Fibroblast of skin of scalp (primary cell): ENCODE results near the gene POGZ.
"Not testable (repeated sequence)": the region's sequence is repeated elsewhere in the genome, so short reads cannot be mapped to it uniquely, and the experiment has no call there.

Source experiments
- DNase-seq: peaks from one replicate; pipeline ENCODE4 v3.0.0-alpha.2; 2013

The POGZ gene

DNA sequence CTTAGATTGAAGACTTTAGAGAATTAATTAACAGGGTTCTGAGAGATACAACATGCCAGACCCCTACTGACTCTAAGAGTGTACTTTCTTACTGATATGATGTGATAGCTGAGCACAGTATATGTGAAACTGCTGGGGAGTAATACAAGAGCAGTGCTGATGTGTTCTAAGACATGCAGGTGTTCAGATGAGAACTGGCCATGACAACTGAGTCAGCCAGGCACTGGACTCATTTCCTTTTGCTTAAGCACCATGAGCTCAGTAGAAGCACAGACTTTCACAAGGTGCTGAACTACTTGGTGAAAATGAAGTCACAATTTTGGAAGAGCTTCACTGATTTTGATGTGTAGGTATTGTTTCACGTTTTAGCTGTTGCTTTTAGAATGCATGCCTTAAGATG lies 15.9 kb upstream of the POGZ start:
- no peak for DNase-seq

DNA sequence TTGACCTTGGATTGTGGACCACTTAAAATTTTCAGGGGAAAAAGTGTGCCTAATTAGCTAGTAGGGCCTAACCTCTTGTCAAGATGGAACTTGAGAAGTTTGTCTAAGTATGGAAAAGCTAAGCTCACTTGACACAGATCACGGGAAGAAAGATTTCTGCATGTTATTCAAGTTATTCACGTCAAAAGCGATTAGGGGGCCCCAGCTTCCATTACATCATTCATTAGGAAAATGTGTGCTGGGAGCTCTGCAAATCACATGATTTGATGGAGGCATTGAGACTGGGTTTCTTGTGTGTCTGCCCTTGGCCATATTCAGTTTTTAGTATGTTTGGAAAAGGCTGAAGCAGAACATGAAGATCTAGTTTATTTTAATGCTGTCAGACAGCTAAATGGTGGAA lies 15.5 kb upstream of the POGZ start:
- DNase-seq = no peak

DNA sequence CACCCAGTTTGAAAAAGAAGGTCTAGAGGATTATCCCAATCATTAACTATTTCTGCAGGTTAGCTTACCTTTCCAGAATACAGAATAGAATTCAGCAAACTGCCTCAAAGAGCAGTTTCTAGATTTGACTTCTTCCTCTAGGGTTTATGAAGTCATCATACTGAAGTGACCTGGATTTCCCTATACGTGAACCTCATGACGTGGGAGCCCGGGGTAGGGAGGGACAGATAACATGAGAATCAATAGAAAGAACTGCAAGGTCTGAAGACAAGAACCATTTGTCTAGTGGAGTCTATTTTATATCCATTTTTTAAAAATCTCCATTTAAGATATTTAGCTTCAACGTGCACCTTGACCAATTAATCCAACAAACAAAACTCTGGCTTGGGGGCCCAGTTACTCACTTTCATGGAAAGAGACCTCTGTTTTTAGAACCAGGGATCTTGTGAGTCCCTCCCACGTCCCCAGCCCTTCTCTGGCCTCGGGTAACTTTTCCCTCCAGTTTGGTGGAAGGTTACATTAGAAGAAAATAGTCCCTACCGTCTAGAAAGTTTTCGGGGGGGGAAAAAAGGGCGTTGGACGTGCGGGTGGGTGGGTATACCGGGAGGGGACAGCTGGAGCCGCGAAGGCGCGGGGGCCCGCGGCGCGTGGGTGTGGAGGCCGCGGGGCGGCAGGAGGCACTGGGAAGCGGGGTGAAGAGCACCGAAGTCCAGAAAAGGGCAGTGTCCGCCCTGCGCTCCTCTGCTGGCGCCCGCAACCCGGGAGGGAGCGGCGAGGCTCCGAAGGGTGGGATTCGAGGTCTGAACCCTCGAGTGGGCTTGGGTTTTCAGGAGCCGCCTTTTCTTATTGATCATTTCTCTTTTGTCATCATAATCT lies 13.8 kb upstream of the POGZ start:
- DNase-seq = peak; percentile 66

DNA sequence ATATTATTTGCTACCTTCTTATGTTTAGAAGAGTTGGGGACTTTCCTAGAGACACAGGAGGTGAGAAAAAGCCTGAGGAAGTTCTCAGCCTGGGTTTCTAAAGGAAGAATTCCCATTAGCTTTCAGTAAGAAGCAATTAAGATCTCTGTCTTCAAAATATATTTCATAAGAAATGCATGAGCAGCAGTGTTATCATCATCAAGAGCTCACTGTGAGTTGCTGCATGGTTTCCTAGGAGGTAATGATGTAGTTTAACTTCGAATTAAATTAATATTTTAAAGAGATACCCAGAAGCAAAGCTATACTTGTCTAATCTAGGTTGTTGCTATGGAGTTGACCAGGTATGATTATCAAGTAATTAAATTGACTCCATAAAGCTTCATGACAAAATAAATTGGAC lies 5.7 kb upstream of the POGZ start:
- DNase-seq = no peak

DNA sequence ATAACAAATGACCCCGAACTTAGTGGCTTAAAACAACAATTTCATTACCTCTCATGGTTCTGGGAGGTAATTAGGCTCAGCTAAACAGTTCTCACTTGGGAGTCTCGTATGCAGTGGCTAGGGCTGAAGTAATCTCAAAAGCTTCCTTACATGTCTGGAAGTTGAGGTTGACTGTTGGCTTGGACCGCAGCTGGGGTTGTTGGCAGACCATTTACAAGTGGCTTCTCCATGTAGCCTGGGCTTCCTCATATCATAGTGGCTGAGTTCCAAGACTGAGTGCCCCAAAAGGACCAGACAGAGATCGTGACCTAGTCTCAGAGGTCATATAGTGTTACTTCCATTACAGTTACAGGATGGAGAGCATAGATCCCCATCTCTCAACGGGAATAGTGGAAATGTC lies 2.4 kb upstream of the POGZ start:
- no peak for DNase-seq

DNA sequence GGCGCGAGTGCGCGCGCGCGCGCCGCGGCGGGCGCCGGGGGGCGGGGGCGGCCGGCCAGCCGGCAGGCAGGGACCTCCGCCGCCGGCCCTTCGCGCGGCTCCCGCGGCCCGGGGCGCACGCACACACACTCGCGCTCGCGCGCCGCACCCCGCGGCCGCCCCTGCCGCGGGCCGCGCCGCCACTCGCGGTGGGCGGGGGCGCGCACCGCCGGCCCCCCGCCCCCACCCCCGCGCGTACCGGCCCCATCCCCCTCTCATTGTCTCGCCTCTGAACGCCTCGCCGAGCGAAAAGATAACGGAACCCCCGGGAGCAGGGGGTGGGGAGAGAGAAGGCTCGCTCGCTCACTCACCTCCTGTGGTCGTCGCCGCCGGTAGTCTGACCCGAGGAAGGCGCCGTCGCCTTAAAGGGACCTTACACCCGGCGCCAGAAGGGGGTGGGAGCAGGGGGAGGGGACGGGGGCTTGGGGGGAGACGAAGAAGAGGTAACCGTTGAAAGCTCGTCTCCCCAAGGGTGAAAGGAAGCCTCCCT lies 428 bp downstream of the POGZ start:
- peak; percentile 81 for DNase-seq

DNA sequence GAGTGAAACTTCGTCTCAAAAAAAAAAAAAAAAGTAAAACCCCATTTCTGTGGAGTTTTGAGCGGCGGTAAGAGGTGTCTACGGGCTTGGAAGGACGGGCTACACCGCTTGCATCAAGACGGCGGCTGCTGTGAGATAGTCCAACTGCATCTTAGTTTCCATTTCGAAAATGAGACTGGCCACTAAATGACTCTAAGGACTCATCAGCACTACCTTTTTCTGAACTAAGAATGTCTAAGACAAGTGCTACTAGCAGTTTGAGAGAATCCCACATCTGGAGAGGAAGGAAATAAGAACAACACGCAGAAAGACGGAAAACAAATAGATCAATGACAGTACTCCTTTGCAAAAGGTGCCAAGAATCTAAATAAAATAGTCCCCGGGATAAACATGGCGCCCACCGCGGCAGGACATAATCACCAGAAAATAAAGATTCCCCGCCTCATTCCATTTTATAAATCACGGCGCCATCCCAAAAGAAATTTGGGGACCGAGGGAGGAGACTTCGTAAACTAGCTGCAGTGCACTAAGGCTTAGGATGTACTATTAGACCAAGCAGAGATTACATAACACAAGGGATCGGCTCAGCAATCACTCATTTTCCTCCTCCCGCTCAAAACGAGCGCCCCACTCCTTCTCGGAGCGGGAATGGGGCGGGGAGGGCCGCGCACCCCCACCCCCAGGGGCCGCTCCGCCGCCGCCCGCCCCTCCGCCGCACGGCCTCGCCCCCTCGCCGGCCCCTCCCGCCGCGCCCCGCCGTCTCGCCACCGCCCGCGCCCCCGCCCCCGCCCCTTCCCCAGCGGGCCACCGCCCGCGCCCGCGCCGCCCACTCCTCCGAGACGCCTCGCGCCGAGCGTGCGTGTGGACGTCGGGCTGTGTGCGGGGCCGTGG lies 1.1 kb downstream of the POGZ start:
- DNase-seq = peak; percentile 93

DNA sequence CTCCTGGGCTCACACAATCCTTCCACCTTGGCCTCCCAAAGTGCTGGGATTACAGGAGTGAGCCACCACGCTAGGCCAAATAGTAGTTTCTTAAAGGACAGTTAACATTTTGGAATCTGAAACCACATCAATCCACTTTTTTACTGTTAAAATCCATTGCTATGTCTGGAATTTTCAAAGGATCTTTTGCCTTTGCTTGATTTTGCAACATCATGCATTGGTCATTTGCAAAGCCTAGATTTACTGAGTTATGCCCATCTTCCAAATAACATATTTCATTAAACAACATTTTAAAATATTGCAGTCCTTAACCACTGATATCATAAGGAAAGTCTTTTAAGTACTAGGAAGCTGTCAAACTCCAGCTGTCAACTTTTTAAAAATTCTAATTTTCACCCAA lies 3.3 kb downstream of the POGZ start:
- DNase-seq = no peak

DNA sequence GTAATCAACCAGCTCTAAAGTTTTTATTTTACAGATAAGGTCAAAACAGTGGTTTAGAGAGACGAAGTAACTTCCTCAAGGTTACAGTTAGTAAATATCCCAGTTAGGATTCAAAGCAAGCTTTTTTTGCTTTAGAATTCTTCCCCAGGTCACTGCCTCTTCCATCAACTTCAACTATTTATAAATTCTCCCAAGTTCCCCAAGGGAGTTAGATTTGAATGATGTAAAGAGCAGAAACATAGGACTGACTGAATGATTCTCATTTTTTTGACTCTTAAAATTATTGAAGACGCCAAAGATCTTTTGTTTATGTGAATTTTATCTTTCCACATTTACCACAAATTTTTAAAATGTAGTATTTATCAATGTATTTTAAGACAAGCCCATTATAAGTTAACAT lies 4.1 kb downstream of the POGZ start:
- DNase-seq = peak; percentile 82

DNA sequence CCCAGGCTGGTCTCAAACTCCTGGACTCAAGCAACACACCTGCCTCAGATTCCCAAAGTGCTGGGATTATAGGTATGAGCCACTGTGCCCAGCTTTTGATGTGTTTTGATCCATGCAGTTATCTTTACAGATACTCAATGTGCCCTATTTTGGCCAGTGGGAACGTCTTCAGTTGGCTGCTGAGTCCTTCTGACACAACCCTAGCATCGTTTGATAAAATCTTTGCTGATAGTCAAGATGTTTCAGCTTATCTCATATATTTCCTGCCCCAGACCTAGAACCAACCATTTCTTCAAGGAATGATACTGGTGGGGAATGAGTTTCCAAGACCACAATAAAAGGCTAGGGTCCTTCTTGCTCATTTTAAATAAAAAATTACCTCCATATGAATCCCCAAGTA lies 11.6 kb downstream of the POGZ start:
- no peak for DNase-seq

DNA sequence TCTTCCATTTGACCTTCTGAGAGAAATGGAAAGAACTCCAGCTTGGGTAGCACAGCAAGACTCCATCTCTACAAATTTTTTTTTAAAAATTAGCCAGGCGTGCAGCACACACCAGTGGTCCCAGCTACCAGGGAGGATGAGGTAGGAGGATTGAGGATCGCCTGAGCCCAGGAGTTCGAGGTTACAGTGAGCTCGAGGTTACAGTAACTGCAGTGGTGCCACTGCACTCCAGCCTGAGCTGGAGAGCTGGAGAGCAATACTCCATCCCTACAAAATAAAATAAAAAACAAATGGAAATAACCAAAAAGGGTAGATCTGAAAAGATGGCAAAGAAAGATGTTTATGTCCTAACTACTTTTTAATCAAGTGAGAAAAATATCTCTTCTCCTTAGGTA lies 14.5 kb downstream of the POGZ start:
- no peak for DNase-seq

DNA sequence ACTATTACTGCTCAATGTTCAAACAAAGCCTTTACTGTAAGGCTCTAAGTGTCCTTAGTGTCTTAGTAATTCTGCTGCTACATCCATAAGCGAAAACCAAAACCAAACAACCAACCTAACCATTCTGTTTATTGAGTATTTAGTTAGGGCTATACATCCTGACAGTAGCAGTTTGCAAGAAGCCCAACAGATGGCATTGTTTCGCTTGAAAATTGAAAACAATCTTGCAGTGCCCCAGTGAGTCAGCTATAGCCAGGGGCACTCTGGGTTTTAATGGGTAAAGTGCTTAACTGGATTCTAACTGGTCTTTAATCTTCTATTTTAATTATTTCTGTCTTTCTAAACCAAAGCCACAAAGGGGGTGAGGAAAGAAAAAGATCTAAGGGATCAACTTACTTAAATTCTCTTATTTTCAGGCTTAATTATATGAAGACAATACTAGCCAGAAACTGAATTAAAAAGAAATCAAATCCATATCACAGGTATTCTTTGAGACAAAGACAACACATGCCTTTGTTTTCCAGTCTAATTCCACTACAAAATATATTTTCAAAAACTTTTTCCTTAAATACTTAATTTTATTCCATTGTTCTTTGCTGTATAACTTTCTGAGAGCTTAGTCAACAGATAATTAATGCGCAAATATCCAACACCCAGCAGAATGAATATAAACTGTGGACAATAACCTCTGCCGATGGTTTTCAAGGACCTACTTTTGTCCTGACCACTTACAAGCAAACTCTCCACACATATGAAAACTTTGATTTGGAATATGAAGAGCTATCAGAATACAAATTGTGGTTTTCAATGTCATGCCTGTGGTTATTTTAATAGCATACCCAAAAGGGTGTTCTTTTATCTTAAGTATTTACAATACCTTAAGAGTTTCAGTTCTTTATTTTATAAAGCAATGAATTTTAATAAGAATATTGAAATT lies 15.2 kb downstream of the POGZ start:
- DNase-seq = peak; percentile 80

DNA sequence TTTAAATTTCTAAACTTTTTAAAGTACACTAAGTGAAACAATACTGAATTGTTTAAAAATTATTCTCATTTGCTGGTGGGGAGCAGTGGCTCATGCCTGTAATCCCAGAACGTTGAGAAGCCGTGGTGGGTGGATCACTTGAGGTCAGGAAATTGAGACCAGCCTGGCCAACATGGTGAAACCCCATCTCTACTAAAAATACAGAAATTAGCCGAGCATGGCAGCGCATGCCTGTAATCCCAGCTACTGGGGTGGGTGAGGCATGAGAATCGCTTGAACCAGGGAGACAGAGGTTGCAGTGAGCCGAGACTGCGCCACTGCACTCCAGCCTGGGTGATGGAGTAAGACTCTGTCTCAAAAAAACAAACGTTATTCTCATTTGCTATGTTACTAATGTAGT lies 21.9 kb downstream of the POGZ start:
- DNase-seq = not testable (repeated sequence)

DNA sequence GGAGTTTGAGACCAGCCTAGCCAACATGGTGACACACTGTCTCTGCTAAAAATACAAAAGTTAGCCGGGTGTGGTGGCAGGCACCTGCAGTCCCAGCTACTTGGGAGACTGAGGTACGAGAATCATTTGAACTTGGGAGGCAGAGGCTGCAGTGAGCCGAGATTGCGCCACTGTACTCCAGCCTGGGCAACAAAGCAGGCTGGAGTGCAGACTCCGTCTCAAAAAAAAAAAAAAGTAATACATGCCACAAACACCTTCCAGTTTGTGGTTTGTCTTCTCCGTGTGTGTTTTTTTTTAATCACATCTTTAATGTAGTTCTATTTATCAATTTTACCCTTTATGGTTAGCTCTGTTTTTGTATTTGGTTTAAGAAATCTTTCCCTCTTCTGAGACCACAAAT lies 22.3 kb downstream of the POGZ start:
- DNase-seq = no peak

DNA sequence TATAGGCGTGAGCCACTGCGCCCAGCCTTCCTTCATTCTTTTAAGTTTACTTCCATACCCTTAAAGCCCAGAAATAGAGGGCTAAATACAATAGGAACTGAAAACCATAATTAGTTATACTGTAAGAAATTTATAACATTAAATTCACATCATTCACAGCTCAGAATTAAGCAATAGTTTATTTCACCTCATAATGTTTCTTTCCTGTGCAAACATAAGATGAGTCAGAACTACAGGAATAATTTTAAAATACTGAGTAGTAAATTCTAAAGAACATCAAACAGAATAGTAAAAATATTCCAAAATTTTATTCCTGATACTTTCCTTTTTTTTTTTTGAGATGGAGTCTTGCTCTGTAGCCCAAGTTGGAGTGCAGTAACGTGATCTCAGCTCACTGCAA lies 24.1 kb downstream of the POGZ start:
- no peak for DNase-seq

DNA sequence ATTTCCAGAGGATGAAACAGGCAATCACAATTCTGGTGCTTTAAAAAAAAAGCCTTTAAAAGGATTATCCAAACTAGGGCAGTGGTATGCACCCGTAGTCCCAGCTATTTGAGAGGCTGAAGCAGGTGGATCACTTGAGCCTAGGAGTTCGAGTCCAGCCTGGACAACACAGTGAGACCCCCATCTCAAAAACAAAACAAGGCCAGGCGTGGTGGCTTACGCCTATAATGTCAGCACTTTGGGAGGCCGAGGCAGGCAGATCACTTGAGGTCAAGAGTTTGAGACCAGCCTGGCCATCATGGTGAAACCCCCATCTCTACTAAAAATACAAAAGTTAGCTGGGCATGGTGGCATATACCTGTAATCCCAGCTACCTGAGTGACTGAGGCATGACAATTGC lies 25.5 kb downstream of the POGZ start:
- not testable (repeated sequence) for DNase-seq

DNA sequence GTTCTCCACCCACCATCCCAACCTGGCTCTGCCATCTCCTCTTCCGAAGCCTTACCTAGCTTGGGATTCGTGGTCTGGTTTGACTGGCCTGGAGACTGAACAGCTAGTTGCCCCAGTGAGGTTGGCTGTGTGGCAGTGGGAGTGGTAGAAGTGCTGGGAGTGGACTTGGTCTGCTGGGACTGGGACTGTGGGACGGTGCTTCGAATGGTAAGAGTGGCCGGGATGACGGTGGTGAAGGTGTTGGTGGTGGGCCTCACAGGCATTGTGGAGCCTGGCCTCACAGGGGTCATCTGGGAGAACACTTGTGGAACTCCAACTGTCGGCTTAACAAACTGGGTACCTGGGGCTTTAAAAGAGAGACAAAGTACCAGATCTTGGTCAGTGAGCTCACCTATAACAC lies 31.2 kb downstream of the POGZ start:
- no peak for DNase-seq

DNA sequence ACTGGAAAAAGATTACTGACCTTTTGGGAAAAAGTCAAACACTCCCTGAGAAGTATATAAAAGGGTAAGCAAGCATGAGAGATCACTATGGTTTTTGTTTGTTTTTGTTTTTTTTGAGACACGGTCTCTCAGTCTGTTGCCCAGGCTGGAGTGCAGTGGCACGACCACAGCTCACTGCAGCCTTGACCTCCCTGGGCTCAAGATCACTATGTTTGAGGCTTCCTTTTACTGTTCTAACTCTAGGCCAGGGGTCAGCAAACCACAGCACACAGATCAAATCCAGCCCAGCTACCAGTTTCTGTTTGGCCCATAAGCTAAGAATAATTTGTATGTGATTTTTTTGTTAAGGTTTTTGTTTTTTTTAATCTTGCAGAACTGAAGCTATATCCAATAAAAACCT lies 34.2 kb downstream of the POGZ start:
- no peak for DNase-seq

DNA sequence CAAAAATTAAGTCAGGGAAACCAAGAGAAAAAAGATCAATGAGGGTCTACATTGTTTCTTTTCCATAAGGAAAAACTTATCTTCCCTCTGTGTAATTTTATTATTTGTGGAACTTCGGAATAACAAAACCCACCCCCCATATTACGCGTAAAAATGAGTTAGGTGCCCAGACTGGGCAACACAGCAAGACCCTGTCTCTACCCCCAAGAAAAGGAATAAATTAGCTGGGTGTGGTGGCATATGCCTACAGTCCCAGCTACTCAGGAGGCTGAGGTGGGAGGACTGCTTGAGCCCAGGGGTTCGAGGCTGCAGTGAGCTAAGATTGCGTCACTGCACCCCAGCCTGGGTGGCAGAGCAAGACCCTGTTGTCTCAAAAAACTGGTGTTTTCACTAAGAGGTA lies 39.5 kb downstream of the POGZ start:
- DNase-seq = no peak

DNA sequence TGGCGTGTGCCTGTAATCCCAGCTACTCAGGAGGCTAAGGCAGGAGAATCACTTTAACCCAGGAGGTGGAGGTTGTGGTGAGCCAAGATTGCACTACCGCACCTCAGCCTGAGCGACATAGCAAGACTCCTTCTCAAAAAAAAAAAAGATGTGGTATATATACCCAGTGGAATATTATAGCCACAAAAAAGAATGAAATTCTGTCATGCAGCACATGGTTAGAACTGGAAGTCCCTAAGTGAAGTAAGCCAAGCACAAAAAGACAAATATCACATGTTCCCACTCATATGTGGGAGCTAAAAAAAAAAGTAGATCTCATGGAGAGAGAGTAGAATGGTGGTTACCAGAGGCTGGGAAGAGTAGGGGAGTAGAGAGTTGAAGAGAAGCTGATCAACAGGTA lies 41.2 kb downstream of the POGZ start:
- no peak for DNase-seq

DNA sequence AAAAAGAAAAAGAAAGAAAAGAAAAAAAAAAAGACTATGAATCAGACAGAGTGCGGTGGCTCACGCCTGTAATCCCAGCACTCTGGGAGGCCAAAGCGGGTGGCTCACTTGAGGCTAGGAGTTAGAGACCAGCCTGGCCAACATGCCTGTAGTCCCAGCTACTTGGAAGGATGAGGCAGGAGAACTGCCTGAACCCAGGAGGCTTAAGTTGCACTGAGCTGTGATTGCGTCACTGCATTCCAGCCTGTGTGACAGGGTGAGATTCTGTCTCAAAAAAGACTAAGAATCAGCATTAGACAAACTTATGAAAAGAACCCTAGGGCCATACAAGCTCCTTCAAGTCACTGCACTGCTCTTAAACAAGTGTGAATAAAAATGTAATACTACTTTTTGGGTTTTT lies 43.1 kb downstream of the POGZ start:
- DNase-seq = peak; percentile 67

DNA sequence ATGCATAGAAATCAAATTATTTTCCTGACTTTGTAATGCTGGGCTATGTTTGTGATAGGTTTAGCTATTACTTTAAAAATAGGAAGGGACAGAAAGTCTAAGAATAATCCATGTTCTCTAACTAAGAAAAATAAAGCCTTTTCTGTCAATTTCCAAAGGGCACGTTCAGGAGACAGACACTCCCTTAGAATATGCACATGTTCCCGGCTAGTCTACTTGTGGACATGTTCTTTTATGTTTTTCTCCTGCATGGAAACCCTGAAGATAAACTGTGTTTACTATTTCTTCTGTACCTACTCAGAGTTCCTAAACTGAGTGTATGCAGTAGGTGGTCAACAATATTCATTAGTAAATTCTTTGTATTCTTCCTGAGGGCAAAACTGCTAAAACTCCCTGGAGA lies 47.4 kb downstream of the POGZ start:
- no peak for DNase-seq
